HepG2 (cell line): Measurements from ENCODE around the gene MOV10L1.
"Not testable (repeated sequence)": the region's sequence is repeated elsewhere in the genome, so short reads cannot be mapped to it uniquely, and the experiment has no call there.

Source experiments
- ARNT ChIP-seq: fragments of 450-650 bp; IDR thresholded peaks from 2 replicates; pipeline ENCODE4 v1.6.1; 2017
- ARNT2 ChIP-seq: sonication (generic); formaldehyde crosslinking; IDR thresholded peaks from 2 replicates; pipeline ENCODE4 v1.8.0; 2022; ENCODE audit warnings: mild to moderate bottlenecking, low read depth, missing genetic modification reagents, moderate library complexity
- CEBPB ChIP-seq: IDR thresholded peaks from 2 replicates; pipeline ENCODE4 v1.6.1; 2011; ENCODE audit warnings: low read depth, low read length, improper control_type of control experiment, borderline replicate concordance
- CTCF ChIP-seq: sonication (generic); formaldehyde crosslinking; IDR thresholded peaks from 2 replicates; pipeline ENCODE4 v1.5.0; 2020; ENCODE audit warnings: mild to moderate bottlenecking, missing genetic modification reagents, moderate library complexity
- ELF4 ChIP-seq: sonication (generic); formaldehyde crosslinking; IDR thresholded peaks from 2 replicates; pipeline ENCODE4 v1.5.0; 2020; ENCODE audit warnings: missing genetic modification reagents, mild to moderate bottlenecking, moderate library complexity, borderline replicate concordance
- ETS1 ChIP-seq: sonication (generic); formaldehyde crosslinking; IDR thresholded peaks from 2 replicates; pipeline ENCODE4 v1.4.0; 2020; ENCODE audit warnings: missing genetic modification reagents
- HOXA5 ChIP-seq: sonication (generic); formaldehyde crosslinking; IDR thresholded peaks from 2 replicates; pipeline ENCODE4 v1.4.0; 2020; ENCODE audit warnings: missing genetic modification reagents
- JDP2 ChIP-seq: sonication (generic); formaldehyde crosslinking; IDR thresholded peaks from 2 replicates; pipeline ENCODE4 v1.8.1; 2022; ENCODE audit warnings: missing genetic modification reagents, borderline replicate concordance
- REST ChIP-seq, 2 experiments: IDR thresholded peaks; 2 replicates each; pipeline ENCODE4 v1.6.1; 2011 to 2012; ENCODE audit warnings: low read length in 2 of 2, borderline replicate concordance in 1 of 2, low read depth in 1 of 2, mild to moderate bottlenecking in 1 of 2, moderate library complexity in 1 of 2
- ZSCAN12 ChIP-seq: sonication (generic); formaldehyde crosslinking; IDR thresholded peaks from 2 replicates; pipeline ENCODE4 v1.9.0; 2021; ENCODE audit warnings: mild to moderate bottlenecking, missing genetic modification reagents

GRCh38 chr22:50137277-50137676 is 47.5 kb downstream of the MOV10L1 start:
- TF ChIP-seq CTCF (CRISPR knock-in tag); JDP2 (CRISPR knock-in tag); ETS1 (CRISPR knock-in tag); ZSCAN12 (CRISPR knock-in tag); CEBPB; ARNT; ELF4 (CRISPR knock-in tag); REST (IDR thresholded peaks at IDR 0.05; ENCODE audit: borderline replicate concordance in 1 of 2, low read depth in 1 of 2, low read length in 2 of 2); HOXA5 (CRISPR knock-in tag); ARNT2 (CRISPR knock-in tag): not testable (repeated sequence)
